Smooth muscle cell (in vitro differentiated cells): Measurements from ENCODE around the gene PLXDC1. TPM values are rescaled to one million over a fixed set of nuclear protein-coding genes. Genes with fewer than 3 reads are reported as not detected.

Experiments used
- DNase-seq: peaks from one replicate; lab custom pipeline; 2025; ENCODE audit not compliant: unreplicated experiment; lab: John Stamatoyannopoulos, UW
- H2AFZ ChIP-seq: fragments of 200-600 bp; sonication (generic); 2 replicates; pipeline ENCODE4 v1.6.0; 2016; ENCODE audit warnings: antibody characterized with exemption, low read depth, mild to moderate bottlenecking
- H3F3A ChIP-seq: fragments of 200-600 bp; sonication (generic); 2 replicates; pipeline ENCODE4 v1.6.0; 2017; ENCODE audit warnings: antibody characterized with exemption, low read depth
- H3K27ac ChIP-seq: fragments of 200-600 bp; sonication (generic); 2 replicates; pipeline ENCODE4 v1.5.1; 2016; ENCODE audit warnings: low read depth, mild to moderate bottlenecking
- H3K27me3 ChIP-seq: fragments of 200-600 bp; sonication (generic); 2 replicates; pipeline ENCODE4 v1.6.1; 2016; ENCODE audit warnings: low read depth, mild to moderate bottlenecking
- H3K36me3 ChIP-seq: fragments of 200-600 bp; sonication (generic); 2 replicates; pipeline ENCODE4 v1.5.1; 2016; ENCODE audit warnings: low read depth
- H3K4me1 ChIP-seq: fragments of 200-600 bp; sonication (generic); 2 replicates; pipeline ENCODE4 v1.5.1; 2016; ENCODE audit warnings: low read depth
- H3K4me2 ChIP-seq: fragments of 200-600 bp; sonication (generic); 2 replicates; pipeline ENCODE4 v1.6.0; 2016; ENCODE audit warnings: mild to moderate bottlenecking
- H3K4me3 ChIP-seq: fragments of 200-600 bp; sonication (generic); 2 replicates; pipeline ENCODE4 v1.5.1; 2016; ENCODE audit warnings: mild to moderate bottlenecking
- H3K79me2 ChIP-seq: fragments of 200-600 bp; sonication (generic); 2 replicates; pipeline ENCODE4 v1.6.0; 2016; ENCODE audit warnings: low read depth, mild to moderate bottlenecking
- H3K9ac ChIP-seq: fragments of 200-600 bp; sonication (generic); 2 replicates; pipeline ENCODE4 v1.6.0; 2016; ENCODE audit warnings: low read depth
- H3K9me3 ChIP-seq: fragments of 200-600 bp; sonication (generic); replicated peaks from 2 replicates; pipeline ENCODE4 v1.5.1; 2016; ENCODE audit warnings: low read depth
- H4K20me1 ChIP-seq: fragments of 200-600 bp; sonication (generic); 2 replicates; pipeline ENCODE4 v1.6.0; 2016; ENCODE audit warnings: low read depth
- CTCF ChIP-seq: fragments of 200-600 bp; sonication (generic); IDR thresholded peaks from 2 replicates; pipeline ENCODE4 v1.5.1; 2017; ENCODE audit warnings: borderline replicate concordance, mild to moderate bottlenecking, antibody characterized with exemption; ENCODE audit not compliant: insufficient read depth, poor library complexity, severe bottlenecking
- WGBS: methylation state at CpG from one replicate; pipeline ENCODE4 v1.1.7; 2016; ENCODE audit warnings: low lambda C conversion rate; 5-methylcytosine and 5-hydroxymethylcytosine counted together
- polyA plus RNA-seq: library from polyadenylated mRNA; unstranded; fragments of >200 nt; fragmentation: Nextera tagmentation; extraction: Ambion mirVana; gene quantifications from 2 replicates; pipeline ENCODE4 v1.2.1, GENCODE V29; 2016
- total RNA-seq: library from RNA; depleted of rRNA; stranded (reverse); fragments of >200 nt; gene quantifications from 2 replicates; pipeline ENCODE4 v1.2.3, GENCODE V29; 2014

The PLXDC1 gene
- total and polyA plus RNA-seq, 2 experiments from 2014 or later: 17.4 to 18.5 TPM

- Histone ChIP-seq H3K79me2 (no peaks in the 10 kb centered on the region), H3F3A (no peaks in the 10 kb centered on the region), H3K9me3 (no peaks in the 10 kb centered on the region), H3K4me2 (no peak overlapping the region), H2AFZ (no peak overlapping the region), H3K27me3 (no peaks in the 10 kb centered on the region), H3K4me1 (no peaks in the 10 kb centered on the region), H3K4me3 (no peak overlapping the region), H3K36me3 (peaks cover 4% of the 10 kb centered on the region), H3K9ac (no peak overlapping the region), H4K20me1 (no peaks in the 10 kb centered on the region), H3K27ac (no peak overlapping the region)
- no peak for TF ChIP-seq CTCF
- 96% methylated on average over 15 of the region's 15 CpGs for WGBS
- DNase-seq: no peak
Measured at GRCh38 chr17:39186481-39187002, 35.1 kb upstream of the PLXDC1 start.

GRCh38 chr17:39183720-39184119 is 32.3 kb upstream of the PLXDC1 start:
- H3K36me3 ChIP-seq: peaks cover 4% of the 10 kb centered on the region
- no peak overlapping the region for H3K4me3 ChIP-seq
- H3K9me3 ChIP-seq: no peaks in the 10 kb centered on the region
- H3K9ac ChIP-seq: no peak overlapping the region
- H3F3A ChIP-seq: no peaks in the 10 kb centered on the region
- no peaks in the 10 kb centered on the region for H3K27me3 ChIP-seq
- H2AFZ ChIP-seq: no peak overlapping the region
- H3K79me2 ChIP-seq: no peaks in the 10 kb centered on the region
- no peak overlapping the region for H3K4me2 ChIP-seq
- H3K4me1 ChIP-seq: no peaks in the 10 kb centered on the region
- H4K20me1 ChIP-seq: peaks cover under 1% of the 10 kb centered on the region
- no peak for DNase-seq
- 97% methylated on average over 10 of the region's 10 CpGs for WGBS
- no peak for TF ChIP-seq CTCF
- no peak overlapping the region for H3K27ac ChIP-seq

- no peak for TF ChIP-seq CTCF
- H3K4me2 ChIP-seq: no peak overlapping the region
- no peak overlapping the region for H3K9ac ChIP-seq
- H3K9me3 ChIP-seq: no peaks in the 10 kb centered on the region
- H3K27me3 ChIP-seq: no peaks in the 10 kb centered on the region
- no peaks in the 10 kb centered on the region for H3K4me1 ChIP-seq
- H3K4me3 ChIP-seq: no peak overlapping the region
- DNase-seq: no peak
- WGBS: 96% methylated on average over 5 of the region's 5 CpGs
- H3K79me2 ChIP-seq: no peaks in the 10 kb centered on the region
- no peak overlapping the region for H2AFZ ChIP-seq
- peaks cover 4% of the 10 kb centered on the region for H3K36me3 ChIP-seq
- no peak overlapping the region for H3K27ac ChIP-seq
- peaks cover 7% of the 10 kb centered on the region for H4K20me1 ChIP-seq
- no peaks in the 10 kb centered on the region for H3F3A ChIP-seq
Measured at GRCh38 chr17:39183045-39183444, 31.6 kb upstream of the PLXDC1 start.

GRCh38 chr17:39181303-39181702 is 29.9 kb upstream of the PLXDC1 start:
- Histone ChIP-seq H3K27ac (no peak overlapping the region), H3K79me2 (no peaks in the 10 kb centered on the region), H4K20me1 (peaks cover 12% of the 10 kb centered on the region), H3K4me1 (no peaks in the 10 kb centered on the region), H3K4me3 (no peak overlapping the region), H2AFZ (no peak overlapping the region), H3K9me3 (no peaks in the 10 kb centered on the region), H3K36me3 (peaks cover 4% of the 10 kb centered on the region), H3K9ac (no peak overlapping the region), H3K27me3 (no peaks in the 10 kb centered on the region), H3K4me2 (no peak overlapping the region), H3F3A (no peaks in the 10 kb centered on the region)
- no peak for TF ChIP-seq CTCF
- DNase-seq: no peak
- WGBS: 97% methylated on average over 5 of the region's 5 CpGs
